Measurements from ENCODE around the gene SSR1. TPM values are rescaled to one million over a fixed set of nuclear protein-coding genes. Genes with fewer than 3 reads are reported as not detected.
A peak's percentile ranks its signal among the peaks of the same experiment; 100 is the strongest.
"Not testable (repeated sequence)": the region's sequence is repeated elsewhere in the genome, so short reads cannot be mapped to it uniquely, and the experiment has no call there.

SSR1 gene
- total RNA-seq, 2 donors from 2014 or later, result 118 to 136 TPM

DNA sequence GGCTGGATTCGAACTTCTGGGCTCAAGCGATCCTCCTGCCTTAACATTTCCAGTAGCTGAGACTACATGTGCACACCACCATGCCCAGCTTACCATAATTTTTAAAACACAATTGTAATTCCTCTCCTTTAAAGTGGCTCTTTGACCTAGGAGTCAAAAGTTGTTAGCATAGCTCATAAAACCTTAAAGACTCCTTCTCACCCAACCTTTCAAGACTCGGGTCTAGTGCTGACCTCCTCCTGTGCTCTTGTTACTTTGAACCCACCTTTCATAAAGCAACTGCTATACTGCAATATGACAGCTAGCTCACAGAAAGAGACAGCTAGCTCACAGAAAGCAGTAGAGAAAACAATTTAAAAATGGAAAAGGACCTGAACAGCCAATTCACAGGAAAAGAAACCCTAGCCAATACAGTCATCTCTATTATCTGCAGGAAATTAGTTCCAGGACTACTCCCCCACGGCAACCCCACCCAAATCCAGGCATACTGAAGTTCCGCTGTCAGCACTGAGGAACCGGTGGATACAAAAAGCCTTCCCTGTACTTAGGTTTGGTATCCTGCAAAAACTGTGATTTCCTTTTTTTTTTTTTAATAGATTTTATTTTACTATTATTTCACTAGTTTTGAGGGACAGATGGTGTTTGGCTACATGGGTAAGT lies 20.3 kb downstream of the SSR1 start:
- peak; percentile 63 for ATAC-seq
- intact Hi-C loops (cut with DNase I, micrococcal nuclease), result no loop called here
- DNase-seq, result no peak

DNA sequence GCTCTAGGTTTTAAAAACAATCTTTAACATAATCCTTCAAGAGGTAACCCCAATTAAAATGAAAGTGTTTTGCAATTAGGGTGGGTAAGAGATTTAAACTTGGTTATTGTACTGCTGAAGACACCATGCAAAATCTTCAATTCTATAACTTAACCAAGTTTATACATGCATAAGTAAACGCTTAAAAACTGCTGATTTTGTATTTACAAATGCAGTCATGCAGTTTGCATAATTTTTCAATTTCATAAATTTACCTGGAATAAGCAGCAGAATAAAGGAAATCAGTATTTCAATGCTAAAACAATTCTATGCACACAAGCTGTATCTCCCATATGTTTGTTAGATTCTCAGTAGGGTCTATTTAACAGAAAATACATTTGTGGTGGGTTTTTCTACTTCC lies 22.9 kb downstream of the SSR1 start:
- no peak for DNase-seq
- intact Hi-C loops (cut with DNase I, micrococcal nuclease), result no loop called here
- ATAC-seq, result no peak

DNA sequence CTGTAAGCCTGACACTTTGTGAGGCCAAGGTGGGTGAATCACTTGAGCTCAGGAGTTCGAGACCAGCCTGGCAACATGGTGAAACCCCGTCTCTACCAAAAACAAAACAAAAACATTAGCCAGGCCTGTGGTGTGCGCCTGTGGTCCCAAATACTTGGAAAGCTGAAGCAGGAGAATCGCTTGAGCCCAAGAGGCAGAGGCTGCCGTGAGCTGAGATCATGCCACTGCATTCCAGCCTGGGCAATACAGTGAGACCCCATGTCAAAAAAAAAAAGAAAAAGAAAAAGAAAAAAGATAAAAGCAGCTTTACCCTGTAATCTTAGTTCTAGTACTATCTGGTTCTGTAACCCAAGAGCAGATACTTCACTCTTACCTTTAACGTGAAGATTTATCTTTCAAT lies 27.6 kb downstream of the SSR1 start:
- DNase-seq (no peak), ATAC-seq (no peak)
- intact Hi-C loops (cut with DNase I, micrococcal nuclease), result loop anchor here in 1 of 2 donors (10.0 kb wide), 2 partner anchors 109 to 329 kb away; no protein-coding TSS in a partner anchor

DNA sequence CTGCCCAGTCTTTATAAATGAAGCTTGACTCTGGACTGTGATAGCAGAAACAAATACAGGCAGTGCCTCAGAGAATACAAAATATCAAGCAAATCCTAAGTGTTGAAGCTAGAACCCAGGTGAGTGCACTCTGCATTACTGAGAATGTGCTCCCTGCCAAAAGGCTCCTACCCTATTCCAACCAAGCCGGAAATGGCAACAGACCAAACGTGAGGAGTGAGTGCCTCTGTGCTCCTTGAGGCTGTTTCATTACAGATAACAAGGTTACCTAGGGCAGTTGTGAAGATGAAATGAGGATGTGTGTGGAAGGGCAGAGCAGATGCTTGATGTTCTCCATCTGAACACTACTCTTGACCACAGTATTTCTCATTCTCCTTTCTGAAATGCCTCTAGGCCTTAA lies 29.3 kb downstream of the SSR1 start:
- intact Hi-C loops (cut with DNase I, micrococcal nuclease), result loop anchor here in 1 of 2 donors (10.0 kb wide), 2 partner anchors 111 to 331 kb away; no protein-coding TSS in a partner anchor
- ATAC-seq (no peak), DNase-seq (no peak)

DNA sequence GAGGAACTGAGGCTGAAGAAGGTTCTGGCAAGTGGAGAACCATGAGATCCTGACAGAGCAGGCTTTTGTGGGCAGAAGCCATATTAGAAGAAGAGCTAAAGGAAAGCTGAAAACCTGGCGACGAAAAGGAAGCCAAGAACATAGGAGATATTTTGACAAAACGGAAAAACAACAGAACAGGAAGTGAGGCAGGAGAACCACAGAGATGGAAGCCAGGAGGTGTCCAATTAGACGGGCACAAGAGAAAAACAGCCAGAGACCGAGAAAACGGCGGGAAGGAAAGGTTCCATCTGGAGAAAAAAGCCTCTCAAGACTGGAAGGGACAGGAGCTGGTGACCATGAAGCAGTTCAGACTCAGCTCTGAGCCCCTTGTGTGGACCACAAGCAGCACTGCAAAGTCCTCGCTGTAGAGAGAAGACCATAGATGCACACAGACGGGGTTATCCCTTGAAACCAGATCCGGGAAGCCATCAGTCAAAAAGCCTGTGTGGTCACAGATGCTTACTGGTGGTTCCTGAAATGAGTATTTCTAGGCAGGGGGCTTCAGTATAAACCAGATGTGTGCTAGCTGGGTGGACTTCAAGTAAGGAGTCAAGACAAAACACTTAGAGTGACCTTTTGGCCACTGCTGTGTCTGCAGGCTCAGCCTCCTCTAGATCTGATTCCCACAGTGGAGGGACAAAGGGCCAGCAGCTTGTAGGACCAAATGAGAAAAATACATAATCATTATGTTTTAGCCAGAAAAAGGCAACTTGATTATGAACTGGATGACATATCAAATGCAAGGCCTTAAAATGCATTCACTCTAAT lies 30.7 kb downstream of the SSR1 start:
- DNase-seq (no peak), ATAC-seq (no peak)
- intact Hi-C loops (cut with DNase I, micrococcal nuclease), result loop anchor here in 1 of 2 donors (10.0 kb wide), 2 partner anchors 112 to 332 kb away; no protein-coding TSS in a partner anchor

DNA sequence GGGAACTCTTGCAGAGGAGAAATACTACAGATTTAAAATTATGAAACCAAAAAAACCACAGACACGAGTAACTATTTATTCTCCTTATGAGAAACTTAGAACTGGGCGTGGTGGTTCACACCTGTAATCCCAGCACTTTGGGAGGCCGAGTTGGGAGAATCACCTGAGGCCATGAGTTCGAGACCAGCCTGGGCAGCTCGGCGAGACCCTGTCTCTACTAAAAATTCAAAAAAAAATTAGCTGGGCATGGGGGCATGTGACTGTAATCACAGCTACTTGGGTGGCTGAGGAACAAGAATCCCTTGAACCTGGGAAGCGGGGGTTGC lies 36.8 kb downstream of the SSR1 start:
- ATAC-seq (no peak), DNase-seq (no peak)
- intact Hi-C loops (cut with DNase I, micrococcal nuclease), result no loop called here

DNA sequence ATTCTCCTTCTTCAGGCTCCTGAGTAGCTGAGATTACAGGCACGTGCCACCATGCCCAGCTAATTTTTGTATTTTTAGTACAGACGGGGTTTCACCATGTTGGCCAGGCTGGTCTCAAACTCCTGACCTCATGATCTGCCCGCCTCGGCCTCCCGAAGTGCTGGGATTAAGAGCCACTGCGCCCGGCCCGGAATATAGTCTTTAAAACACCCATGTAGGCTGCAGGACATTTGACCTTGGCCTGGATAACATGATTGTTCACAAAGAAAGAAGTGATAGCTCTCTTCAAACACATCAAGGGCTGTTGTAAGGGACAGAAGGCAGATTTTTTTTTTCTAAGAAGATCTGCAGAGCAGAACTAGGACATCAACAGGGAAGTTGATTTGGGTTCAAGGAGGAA lies 38.5 kb downstream of the SSR1 start:
- intact Hi-C loops (cut with DNase I, micrococcal nuclease); ATAC-seq; DNase-seq: not testable (repeated sequence)

DNA sequence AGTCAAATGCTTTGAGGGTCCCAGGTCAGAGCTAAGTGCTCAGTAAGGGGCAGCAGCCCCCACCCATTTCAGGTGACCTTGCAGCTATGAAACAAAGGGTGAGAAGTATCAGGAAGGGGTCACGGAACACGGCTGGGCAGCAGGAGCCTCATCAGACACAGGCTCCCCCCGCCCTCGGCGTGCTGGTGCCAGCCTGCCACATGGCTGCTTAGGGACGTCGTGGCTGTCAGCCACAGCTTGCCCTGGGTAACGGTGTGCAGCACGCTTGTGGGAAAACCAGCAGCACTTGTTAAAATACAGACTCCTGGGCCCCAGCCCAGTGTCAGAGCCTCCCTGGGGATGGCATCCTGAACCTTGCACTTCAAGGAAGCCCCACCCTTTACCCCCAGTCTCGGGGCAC lies 39.3 kb downstream of the SSR1 start:
- ATAC-seq (peak; percentile 34), DNase-seq (no peak)

DNA sequence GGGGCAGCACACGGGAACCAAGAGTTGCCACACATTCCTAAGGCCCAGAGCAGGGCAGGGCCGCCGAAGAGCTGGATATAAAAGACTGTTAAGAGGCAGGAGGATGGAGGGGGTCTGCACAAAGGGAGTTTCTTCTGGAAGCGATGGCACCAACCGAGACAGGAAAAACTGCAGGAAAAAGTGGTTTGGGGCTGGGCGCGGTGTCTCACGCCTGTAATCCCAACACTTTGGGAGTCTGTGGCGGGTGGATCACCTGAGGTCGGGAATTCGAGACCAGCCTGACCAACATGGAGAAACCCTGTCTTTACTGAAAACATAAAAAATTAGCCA lies 41.8 kb downstream of the SSR1 start:
- intact Hi-C loops (cut with DNase I, micrococcal nuclease), result no loop called here
- DNase-seq, result no peak
- ATAC-seq, result peak; percentile 16

More for the DNA sequence above, 39.3 kb downstream of the SSR1 start:
- intact Hi-C loops (cut with DNase I, micrococcal nuclease), result no loop called here

DNA sequence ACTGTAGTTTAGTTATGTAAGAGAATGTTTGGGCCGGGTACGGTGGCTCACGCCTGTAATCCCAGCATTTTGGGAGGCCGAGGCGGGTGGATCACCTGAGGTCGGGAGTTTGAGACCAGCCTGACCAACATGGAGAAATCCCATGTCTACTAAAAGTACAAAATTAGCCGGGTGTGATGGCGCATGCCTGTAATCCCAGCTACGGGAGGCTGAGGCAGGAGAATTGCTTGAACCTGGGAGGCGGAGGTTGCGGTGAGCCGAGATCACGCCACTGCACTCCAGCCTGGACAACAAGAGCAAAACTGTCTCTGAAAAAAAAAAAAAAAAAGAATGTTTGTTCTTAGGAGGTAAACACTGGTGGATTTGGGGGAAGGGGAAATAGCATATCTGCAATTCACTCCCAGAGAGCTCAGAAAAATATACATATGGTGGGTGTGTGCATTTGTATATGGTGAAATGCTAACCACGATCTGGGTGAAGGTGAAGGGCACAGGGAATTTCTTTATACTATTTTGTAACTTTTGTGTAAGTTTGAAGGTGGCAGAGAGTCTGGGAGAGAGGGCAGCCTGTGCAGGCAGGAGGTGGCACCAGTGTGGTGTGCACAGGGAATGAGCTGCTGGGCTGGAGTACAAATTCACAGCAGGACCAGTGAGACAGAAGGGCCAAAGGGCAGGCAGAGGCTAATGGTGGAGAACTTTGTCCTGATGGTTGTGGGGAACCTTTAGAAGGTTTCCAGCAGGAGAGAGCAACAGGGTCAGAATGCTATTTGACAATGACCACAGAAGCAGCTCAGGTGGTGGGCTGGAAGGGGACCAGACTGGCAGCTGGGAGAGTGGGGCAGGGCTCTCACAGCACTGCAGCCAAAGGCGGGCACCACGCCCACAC lies 42.4 kb downstream of the SSR1 start:
- DNase-seq, result no peak
- ATAC-seq, result peak; percentile 65
- intact Hi-C loops (cut with DNase I, micrococcal nuclease), result no loop called here

DNA sequence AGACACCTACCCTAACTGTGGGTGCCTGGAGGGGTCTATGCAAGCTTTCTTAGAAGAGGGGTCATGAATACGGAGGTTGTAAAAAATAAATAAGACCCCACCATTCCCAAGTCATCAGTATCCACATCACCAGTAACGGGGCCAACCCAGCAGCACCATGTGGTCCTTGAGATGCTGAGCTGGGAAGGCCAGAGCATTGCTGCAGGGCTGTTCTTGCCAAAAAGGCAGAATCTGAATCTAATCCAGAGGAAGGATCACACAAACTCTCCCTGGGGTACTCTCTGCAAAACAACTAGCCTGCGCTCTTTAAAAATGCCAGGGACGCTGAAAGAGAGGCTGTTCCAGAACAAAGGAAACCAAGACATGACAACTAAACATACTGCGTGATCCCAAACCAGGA lies 43.2 kb downstream of the SSR1 start:
- ATAC-seq, result no peak
- intact Hi-C loops (cut with DNase I, micrococcal nuclease), result no loop called here
- DNase-seq, result no peak

DNA sequence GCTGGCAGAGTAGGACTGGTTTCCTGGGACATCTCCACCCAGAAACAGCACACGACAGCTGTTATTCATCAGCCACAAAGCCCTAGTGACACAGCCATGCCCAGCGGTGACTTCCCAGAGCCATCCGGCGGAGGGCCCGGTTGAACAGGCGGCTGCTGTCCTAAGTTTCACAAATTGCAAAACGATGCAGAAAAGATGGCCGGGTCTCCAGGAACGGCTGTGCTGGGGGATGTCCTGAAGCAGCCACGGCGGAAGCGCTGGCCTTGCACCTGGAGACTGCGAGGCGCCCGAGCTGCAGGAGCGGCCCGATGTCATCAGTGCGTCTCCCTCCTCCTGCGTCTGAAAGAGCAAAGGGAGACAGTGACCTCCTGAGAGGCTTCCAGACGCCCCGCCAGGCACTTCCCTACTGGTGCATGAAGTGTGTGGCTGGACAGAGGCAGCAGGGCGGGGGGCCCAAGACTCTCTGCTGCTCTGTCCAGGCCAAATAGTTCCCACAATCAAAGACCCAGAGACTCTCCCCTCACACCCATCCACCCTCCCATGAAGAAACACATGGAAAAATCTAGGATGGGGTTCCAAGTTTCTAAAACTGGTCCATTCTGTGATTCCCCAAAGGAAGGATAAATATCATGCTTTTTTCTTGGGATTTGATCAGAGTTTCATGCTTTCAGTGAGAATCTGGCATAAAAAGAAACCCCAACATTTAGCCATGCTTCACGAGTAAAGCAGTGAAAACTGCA lies 44.0 kb downstream of the SSR1 start:
- ATAC-seq (no peak), DNase-seq (no peak)
- intact Hi-C loops (cut with DNase I, micrococcal nuclease), result no loop called here

DNA sequence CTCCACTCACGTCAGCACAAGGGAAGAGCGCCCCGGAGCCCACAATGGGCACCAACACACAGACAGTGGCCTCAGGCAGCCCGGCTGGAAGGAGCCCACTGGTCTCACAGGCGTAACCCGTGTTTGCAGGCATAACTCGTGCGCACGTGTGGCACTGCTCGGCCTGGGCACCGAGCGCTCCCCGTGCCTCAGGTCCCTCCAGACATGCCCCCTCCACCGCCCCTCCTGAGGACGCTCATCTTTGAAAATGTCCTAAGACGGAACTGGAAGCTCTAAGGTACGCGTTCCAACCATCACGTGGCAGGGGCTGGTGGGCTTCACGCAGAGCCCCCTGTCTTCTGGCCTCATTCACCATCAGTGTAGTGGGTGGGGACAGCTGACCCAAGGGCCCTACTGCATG lies 44.6 kb downstream of the SSR1 start:
- ATAC-seq (no peak), DNase-seq (no peak)
- intact Hi-C loops (cut with DNase I, micrococcal nuclease), result no loop called here

DNA sequence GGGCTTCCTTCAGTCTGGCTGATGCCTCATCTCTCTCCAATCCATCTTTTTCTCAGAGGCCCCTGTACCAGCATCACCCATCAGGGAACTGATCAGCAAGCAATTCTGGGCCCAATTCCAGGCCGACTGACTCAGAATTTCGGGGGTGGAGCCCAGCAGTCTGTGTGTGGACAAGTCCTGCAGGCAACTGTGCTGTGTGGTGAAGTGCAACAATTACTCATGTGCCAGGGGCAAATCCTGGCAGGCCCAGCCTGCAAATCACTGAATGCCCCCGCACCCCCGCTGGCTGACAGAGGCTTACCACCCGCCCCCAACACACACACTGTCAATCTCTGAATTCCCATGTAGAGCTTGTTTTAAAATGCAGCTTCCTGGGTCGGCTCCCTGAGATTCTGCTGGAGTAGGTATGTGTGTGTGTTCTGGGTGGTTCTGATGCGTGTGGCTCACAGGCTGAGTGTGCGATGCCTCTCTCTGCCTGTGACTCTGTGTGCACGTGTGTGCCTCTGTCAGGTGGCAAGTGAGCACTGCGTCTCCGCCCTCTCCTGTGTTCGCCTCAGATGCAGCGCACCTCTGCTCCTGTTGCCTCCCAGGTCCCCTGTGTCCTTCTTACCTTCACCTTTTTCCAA lies 45.4 kb downstream of the SSR1 start:
- intact Hi-C loops (cut with DNase I, micrococcal nuclease), result no loop called here
- DNase-seq, result no peak
- no peak for ATAC-seq

DNA sequence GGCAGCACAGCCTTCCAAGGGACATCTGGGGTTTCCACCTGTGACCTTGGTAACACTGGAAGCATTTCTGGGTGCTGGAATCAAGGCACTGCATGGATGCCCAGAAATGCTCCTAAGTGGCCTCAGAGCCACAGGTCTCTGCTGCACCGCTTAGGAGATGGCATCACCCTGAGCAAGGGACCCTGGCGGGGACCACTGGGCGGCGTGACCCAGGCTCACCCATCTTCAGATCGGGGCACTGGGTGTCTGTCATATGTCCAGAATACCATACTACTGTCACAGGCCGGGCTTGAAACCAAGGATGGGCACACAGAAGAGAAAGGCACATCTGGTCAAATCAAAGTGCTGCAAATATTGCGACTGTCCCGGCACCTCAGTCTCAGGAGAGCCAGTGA lies 45.9 kb downstream of the SSR1 start:
- intact Hi-C loops (cut with DNase I, micrococcal nuclease), result no loop called here
- no peak for DNase-seq
- ATAC-seq, result no peak

DNA sequence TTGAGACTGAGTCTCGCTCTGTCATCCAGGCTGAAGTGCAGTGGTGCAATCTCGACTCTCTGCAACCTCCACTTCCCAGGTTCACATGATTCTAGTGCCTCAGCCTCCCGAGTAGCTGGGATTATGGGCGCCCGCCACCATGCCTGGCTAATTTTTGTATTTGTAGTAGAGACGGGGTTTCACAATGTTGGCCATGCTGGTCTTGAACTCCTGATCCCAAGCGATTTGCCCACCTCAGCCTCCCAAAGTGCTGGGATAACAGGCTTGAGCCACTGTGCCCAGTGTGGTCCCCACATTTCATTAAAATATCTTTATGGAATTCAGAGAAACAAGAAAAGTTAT lies 47.6 kb downstream of the SSR1 start:
- DNase-seq; intact Hi-C loops (cut with DNase I, micrococcal nuclease); ATAC-seq: not testable (repeated sequence)

DNA sequence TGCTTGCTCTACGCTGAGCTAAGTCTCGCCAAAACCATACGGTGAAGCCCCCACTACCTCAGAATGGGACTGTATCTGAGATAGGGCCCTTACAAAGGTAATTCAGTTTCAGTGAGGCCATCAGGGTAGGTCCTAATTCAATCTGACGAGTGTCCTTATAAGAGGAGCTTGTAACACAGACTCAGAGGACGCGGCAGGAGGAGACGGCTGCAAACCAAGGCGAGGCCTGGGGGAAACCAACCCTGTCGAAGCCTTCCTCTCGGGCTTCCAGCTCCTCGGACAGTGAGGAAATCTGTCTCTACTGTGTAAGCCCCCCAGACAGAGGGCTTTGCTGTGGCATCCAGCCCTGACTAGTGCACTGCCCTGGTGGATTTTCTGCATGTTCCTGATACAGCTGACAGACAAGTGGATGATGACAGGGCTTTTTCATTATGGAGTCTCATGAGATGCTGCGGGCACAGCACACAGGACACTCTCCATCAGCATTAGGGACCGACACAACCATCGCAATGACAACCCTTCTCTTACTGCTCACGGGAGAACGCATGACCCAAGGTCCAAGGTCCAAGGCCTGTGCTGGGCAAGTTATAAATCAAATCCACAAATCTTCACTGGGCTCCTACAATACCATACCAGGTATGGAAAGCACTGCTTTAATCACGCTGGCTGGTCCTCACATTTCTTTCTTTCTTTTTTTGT lies 48.2 kb downstream of the SSR1 start:
- DNase-seq, result no peak
- intact Hi-C loops (cut with DNase I, micrococcal nuclease), result no loop called here

DNA sequence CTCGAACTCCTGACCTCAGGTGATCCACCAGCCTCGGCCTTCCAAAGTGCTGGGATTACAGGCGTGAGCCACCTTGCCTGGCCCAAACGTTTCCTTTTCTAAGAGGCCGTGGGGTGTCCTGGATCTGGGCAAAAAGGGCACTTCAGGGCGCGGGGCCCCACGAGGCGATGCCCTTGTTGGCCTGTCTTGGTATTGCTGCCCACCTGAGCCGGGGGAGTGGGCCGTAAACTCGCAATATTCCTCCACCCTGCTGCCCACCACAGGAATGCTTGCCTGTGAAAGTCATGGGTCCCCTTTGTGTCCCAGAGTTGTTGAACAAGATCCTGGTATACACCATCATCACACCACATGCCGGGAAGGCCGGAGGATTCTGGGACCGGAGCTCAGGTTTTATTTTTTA lies 49.0 kb downstream of the SSR1 start:
- intact Hi-C loops (cut with DNase I, micrococcal nuclease), result no loop called here
- ATAC-seq, result no peak
- no peak for DNase-seq

More for the DNA sequence above, 48.2 kb downstream of the SSR1 start:
- no peak for ATAC-seq

Data from left colon (tissue), 2 donors.